GM19240 (cell line): ENCODE results near the gene TAOK3.
"Not testable (repeated sequence)": the region's sequence is repeated elsewhere in the genome, so short reads cannot be mapped to it uniquely, and the experiment has no call there.

Experiments
- DNase-seq: peaks from one replicate; pipeline ENCODE4 v3.0.0; 2011; ENCODE audit warnings: low spot score; ENCODE audit not compliant: insufficient read length

Gene TAOK3

GRCh38 chr12:118372541-118373495 lies at the start of gene TAOK3:
Gene TAOK3, minus strand, starts transcription at chr12:118372907. Its CDS starts 117,340 bp downstream, at chr12:118255567.
- DNase-seq: peak; percentile 73

- no peak for DNase-seq
These were observed 48.0 kb upstream of the TAOK3 start for GRCh38 chr12:118420673-118421072.

DNA sequence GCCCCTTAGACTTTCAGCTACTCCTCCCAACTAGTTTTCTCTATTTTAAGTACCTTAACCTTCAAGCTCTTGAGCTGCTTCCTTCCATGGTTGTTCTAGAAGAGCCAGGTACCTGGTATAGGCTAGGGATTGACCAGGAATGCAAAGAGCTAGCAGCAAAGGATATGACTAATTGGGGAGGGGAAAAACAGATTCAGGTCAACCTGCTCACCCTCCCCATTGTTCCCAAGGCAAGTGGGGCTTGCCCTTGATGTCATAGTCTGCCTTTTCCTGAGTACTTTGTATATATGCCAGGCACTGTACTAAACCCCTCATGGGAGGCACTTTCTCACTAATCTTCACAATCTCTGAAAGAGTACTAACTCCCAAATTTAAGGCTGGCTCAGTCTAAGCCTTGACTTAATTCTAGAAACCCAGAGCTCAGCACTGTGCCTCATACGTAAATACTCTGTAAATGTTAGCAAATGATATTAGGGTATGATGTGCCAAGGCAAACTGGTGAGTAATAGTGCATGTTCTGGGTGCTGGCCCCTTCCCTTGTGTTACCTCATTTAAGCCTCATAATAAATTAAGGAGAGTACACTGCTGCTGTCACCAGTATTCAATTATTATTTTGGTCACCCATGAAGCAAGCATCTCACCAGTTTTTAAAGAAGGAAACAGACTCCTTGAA lies 45.8 kb upstream of the TAOK3 start:
- DNase-seq: no peak

DNA sequence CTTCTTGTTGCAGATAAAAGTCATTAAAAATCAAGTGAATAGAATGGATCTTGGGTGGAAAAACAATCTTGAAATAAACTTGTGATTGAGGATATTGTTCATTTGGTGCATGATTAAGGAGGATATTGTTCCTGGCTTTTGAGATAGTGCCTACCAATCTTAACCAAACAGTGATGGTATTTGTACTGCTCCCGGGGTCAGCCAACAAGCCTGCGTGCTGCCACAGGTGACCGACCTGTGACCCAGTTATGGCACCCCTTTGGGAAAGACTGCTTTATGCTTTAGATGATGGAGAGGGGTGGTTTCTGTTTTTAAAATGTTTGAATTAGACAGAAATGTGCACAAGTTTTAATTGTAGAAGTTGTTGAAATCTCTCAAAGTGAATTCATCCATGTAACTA lies 45.2 kb upstream of the TAOK3 start:
- DNase-seq: no peak

GRCh38 chr12:118409834-118410233 lies 37.1 kb upstream of the TAOK3 start:
- DNase-seq: no peak

DNA sequence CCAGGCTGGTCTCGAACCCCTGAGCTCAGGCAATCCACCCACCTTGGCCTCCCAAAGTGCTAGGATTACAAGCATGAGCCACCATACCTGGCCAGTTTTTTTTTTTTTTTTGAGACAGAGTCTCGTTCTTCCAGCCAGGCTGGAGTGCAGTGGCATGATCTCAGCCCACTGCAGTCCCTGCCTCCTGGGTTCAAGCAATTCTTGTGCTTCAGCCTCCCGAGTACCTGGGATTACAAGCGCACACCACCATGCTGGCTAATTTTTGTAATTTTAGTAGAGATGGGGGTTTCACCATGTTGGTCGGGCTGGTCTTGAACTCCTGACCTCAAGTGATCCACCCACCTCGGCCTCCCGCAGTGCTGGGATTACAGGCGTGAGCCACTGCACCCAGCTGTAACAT lies 35.5 kb upstream of the TAOK3 start:
- not testable (repeated sequence) for DNase-seq

GRCh38 chr12:118404876-118405521 lies 32.3 kb upstream of the TAOK3 start:
- peak; percentile 26 for DNase-seq

- no peak for DNase-seq
These were observed 29.5 kb upstream of the TAOK3 start for GRCh38 chr12:118402251-118402650.

DNA sequence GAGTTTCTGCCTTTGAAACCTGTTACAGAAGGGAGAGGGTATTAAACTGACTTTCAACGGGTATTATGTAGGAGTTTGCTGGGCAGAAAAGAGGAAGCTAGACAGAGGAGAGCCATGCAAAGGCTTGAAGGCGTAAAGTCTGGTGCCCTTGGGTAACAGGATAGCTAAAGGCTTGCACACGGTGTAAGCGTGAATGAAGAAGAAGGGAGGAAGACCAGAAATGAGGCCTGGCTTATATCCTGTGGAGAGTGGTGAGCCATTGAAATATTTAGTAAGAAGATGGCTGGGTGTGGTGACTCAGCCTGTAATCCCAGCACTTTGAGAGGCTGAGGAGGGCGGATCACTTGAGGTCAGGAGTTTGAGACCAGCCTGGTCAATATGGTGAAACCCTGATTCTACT lies 26.2 kb upstream of the TAOK3 start:
- no peak for DNase-seq

GRCh38 chr12:118398524-118398923 lies 25.8 kb upstream of the TAOK3 start:
- DNase-seq: no peak

DNA sequence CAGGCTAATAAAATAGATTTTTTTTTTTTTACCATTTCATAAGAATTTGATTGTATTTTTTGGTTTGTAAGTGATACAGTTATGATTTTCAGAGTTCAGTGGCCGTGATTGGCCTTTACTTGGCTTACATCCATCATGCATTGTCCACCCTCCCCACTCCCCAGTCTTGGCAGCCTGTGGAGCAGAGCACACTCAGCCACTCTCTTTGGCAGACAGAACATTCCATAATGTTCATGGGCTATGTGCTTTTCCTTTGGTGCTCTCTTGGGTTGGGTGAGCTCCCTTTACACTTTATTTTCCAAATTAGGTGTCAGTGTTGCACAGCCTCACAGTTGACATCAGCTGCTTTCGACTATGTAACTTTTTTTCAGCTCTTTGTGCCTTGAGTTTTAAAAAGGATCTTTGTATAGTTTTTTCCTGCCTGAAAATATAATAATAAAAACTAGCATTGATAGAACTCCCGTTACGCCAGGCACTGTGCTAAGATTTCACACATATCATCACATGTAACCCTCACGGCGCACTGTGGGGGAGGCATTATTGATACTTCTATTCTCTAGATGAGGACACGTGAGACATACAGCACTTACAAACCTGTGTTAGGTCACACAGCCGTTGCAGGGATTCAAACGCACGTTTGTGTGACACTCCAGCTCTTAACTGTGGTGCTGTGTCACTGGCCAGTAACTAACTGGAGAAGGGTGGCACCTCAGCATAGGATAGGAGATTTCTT lies 25.2 kb upstream of the TAOK3 start:
- no peak for DNase-seq

DNA sequence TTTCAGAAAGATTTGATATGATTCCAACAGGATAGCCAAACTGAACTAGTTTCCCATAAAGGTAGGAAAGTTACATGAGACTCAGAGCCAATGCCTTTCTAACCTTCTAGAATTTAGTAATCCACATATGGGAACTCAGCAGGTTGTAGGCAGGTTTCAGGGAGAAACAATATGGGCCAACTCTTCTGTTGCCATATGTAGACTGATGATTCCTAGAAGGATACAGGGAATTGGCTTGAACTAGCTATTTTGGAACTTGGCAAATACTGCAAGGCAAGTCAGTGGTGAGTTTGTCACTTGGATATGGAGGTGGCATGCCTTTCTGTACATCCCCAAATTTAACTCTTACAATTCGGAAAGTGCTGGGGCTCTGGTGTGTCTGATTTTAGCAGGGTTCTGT lies 19.1 kb upstream of the TAOK3 start:
- DNase-seq: no peak

- DNase-seq: no peak
These were observed 18.7 kb upstream of the TAOK3 start for GRCh38 chr12:118391424-118391823.

GRCh38 chr12:118377884-118378470 lies 5.3 kb upstream of the TAOK3 start:
- peak; percentile 48 for DNase-seq

DNA sequence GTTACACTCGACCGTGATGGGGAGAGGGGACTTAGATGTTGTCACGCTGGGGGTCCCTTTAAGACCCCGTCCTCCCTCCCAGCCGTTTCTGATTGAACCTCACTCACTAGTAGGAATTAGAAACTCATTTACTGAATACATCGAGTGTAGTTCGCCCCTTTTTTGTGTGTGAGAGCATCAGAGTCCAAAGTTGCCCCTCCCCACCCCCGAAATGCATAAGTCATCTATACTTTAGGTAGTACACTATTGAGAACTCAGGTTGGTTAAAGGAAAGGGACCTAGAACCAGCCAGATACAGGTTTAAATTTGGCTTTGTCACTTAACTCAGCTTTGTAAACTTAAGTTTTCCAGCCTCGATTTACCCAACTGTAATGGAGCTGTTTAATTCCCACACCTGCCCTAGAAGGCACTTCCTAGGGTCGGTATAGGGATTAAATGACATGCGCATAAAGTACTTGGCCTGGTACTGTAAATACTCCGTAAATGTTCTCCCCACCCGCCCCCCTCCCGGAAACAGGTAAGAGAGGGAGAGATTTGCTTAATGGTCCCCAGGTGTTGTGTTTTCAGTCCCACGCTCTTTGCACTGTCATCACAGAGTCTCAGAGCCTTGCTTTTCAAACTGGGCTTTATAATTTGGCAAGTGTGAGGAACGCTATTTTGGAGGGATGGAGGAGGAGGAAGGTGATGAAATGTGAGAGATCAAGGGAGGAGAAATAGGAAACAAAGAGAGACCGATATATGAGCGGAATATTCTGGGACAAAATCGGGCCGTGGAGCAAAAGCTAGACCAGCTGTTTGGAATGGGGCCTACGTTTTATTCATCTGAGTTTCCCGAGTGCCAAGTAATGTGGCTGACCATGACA lies 4.5 kb upstream of the TAOK3 start:
- no peak for DNase-seq

DNA sequence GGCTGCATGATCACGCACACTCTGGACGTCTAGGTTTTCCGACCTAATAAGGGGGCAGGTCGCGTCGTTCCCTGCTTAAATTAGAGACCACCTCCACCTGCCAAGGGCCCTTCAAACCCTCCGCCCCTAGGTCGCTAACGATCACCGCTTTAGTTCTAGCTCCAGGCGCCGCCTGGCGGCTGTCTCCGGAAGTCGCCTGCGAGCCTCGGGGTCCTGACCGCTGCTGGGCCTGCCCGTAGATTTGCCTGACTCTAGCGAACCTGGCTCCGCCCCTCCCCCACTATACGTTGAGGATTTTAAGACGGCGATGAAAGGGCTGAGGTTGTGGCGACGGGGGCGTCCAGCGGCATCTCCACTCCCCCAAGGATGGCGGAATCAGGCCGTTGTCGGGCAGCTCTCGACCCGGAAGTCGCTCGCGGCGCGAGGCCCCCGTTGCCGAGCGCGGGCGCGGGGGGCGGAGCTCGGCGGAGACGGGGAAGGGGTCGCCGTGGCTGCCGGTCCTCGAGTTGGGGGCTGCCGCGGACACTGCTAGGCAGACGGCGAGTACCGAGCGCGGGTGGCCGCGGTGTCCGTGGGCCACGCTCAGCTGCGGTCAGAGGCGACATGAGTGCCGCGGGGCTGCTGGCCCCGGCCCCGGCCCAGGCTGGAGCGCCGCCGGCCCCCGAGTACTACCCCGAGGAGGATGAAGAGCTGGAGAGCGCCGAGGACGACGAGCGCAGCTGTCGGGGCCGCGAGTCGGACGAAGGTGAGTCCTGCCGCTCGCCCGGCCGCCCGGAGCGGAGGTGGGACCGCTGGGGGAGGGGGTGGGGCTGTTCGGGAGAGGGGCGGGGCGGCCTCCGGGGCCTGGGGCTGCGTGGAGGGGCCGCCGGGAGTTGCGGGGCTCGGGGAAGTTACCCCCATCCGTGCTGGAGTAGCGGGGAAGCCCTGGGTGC lies 3.6 kb upstream of the TAOK3 start, which contains the start of gene SUDS3:
Gene SUDS3, plus strand, starts transcription at position 467 of the 932 bp plus-strand sequence. Its CDS starts 137 bp downstream, at position 604.
- peak; percentile 70 for DNase-seq

DNA sequence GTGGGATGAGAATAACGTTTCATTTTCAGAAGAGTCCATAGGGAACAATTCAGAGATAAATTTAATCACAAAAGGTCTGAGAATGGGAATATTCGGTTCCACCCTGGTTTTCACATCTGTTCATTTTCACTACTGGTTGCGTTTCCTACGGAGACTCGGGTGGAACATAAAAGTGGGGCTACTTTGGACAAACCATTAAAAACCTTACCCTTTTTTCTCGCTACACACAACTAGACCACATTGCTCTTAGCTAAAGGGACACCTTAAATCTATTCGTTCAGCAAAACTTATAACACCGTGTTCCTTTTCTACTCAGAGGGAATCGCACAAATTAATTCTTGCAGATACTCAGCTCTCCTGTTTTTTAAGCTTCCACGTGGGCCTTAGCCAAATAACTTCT lies 2.6 kb upstream of the TAOK3 start:
- no peak for DNase-seq

GRCh38 chr12:118374909-118375308 lies 2.2 kb upstream of the TAOK3 start:
- DNase-seq: no peak
